AG09309 (cell line): ENCODE data around the gene LRRC28.

Experiments
- DNase-seq: peaks from one replicate; pipeline ENCODE4 v3.0.0-alpha.2; 2010; ENCODE audit warnings: low read depth
- H3K4me3 ChIP-seq: 2 replicates; pipeline ENCODE4 v1.5.1; 2011; ENCODE audit warnings: mild to moderate bottlenecking, low read depth, low read length, moderate library complexity; ENCODE audit not compliant: control insufficient read depth
- CTCF ChIP-seq: IDR thresholded peaks from 2 replicates; pipeline ENCODE4 v1.5.1; 2011; ENCODE audit warnings: mild to moderate bottlenecking, low read depth, low read length, inconsistent platforms; ENCODE audit not compliant: insufficient read depth, control insufficient read depth; ENCODE audit errors: missing control alignments

LRRC28 gene

GRCh38 chr15:99275061-99275460, 23.8 kb downstream of the LRRC28 start:
- no peak for TF ChIP-seq CTCF
- H3K4me3 ChIP-seq: no peak overlapping the region
- DNase-seq: no peak

DNA sequence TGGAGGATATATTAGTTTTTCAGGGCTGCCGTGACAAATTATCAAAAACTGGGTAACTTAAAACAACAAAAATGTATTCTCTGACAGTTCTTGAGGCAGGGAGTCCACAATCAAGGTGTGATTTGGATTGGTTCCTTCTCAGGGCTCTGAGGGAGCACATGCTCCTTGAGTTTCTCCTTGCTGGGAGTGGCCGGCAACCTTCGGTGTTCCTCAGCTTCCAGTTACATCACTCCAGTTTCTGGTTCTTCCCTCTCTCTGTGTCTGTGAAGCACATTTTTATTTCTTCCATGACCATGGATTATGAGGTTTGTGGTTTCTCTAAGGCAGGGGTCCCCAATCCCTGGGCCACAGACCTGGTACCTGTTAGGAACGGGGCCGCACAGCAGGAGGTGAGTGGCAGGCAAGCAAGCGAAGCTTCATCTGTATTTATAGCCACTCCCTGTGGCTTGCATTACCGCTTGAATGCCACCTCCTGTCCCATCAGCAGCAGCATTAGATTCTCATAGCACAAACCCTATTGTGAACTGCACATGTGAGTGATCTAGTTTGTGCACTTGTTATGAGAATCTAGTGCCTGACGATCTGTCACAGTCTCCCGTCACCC, 24.3 kb downstream of the LRRC28 start:
- no peak for TF ChIP-seq CTCF
- no peak overlapping the region for H3K4me3 ChIP-seq
- no peak for DNase-seq

- no peak for TF ChIP-seq CTCF
- no peak for DNase-seq
- no peak overlapping the region for H3K4me3 ChIP-seq
Measured at GRCh38 chr15:99279290-99279689, 28.0 kb downstream of the LRRC28 start.

GRCh38 chr15:99279827-99280226, 28.5 kb downstream of the LRRC28 start:
- DNase-seq: no peak
- TF ChIP-seq CTCF: no peak
- no peak overlapping the region for H3K4me3 ChIP-seq

DNA sequence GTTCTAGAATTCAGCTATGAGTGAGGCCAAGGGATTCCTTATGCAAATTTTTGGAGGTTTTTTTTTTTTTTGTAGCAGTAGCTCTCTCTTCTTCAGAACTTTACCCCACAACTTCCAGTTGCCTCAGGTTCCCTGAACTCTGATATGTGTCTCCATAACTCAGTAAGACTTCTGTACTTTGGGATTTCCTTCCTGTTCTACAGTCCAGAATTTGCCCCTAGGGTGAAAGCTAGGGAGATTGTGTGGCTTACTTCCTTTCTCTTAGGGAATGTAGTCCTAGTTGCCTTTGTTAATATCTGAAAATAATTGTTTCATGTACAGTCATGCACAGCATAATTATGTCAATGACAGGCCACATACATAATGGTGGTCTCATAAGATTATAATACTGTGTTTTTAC, 30.8 kb downstream of the LRRC28 start:
- TF ChIP-seq CTCF: no peak
- no peak overlapping the region for H3K4me3 ChIP-seq
- no peak for DNase-seq

- TF ChIP-seq CTCF: no peak
- H3K4me3 ChIP-seq: no peak overlapping the region
Measured at GRCh38 chr15:99282586-99282985, 31.3 kb downstream of the LRRC28 start.

DNA sequence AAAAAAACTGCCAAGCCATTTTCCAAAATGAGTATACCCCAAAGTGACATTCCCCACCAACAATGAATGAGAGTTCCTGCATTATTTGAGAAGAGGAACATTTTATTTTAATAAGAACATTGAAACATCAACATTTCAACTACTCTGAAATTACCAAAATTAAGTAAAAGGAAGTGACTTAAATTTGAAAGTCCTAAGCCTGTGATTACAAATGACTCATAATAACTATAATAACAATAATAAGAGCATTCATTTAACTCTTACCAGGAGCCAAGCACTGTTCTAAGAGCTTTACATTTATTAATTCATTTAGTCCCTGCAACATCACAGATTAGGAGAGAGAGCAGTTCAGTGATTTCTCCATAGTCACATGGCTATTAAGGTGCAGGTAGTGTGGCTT, 32.4 kb downstream of the LRRC28 start:
- TF ChIP-seq CTCF: no peak
- H3K4me3 ChIP-seq: no peak overlapping the region
- DNase-seq: no peak

More at GRCh38 chr15:99282586-99282985, 31.3 kb downstream of the LRRC28 start:
- DNase-seq: no peak
